Measurements from ENCODE around the gene AAK1.

GRCh38 chr2:69682525-69682924 lies 39.0 kb upstream of the AAK1 start:
- TF ChIP-seq POLR2A (IDR thresholded peaks at IDR 0.05) (no peak), CTCF (IDR thresholded peaks at IDR 0.05) (no peak)
